Mucosa of descending colon (tissue), 3 donors: ENCODE measurements around the gene MALRD1. TPM values are rescaled to one million over a fixed set of nuclear protein-coding genes. Genes with fewer than 3 reads are reported as not detected.

Experiments
- ATAC-seq: fragments of 200-7000 bp; cut with Tn5 transposase; one replicate; pipeline ENCODE4 v1.9.1; 2020; ENCODE audit warnings: mild to moderate bottlenecking, moderate library complexity
- DNase-seq, 3 donors: peaks; one replicate each; pipeline ENCODE4 v3.0.0-alpha.2; 2020
- H3K36me3 ChIP-seq: fragments of 200-600 bp; one replicate; pipeline ENCODE4 v1.8.0; 2021; ENCODE audit warnings: low read depth, mild to moderate bottlenecking
- H3K4me1 ChIP-seq: fragments of 200-600 bp; one replicate; pipeline ENCODE4 v1.8.0; 2021; ENCODE audit warnings: low read depth, mild to moderate bottlenecking
- H3K4me3 ChIP-seq: fragments of 200-600 bp; one replicate; pipeline ENCODE4 v1.8.0; 2021; ENCODE audit warnings: mild to moderate bottlenecking
- H3K9me3 ChIP-seq: fragments of 200-600 bp; one replicate; pipeline ENCODE4 v1.8.0; 2021; ENCODE audit warnings: mild to moderate bottlenecking
- intact Hi-C, 2 donors: fragments of 100-400 bp; cut with DNase I in 1 of 2; cut with micrococcal nuclease in 1 of 2; formaldehyde crosslinking; loops; one replicate each; pipeline versions ENCODE4 v1.11.0 to v1.11.1; 2022; cut with DNase I, micrococcal nuclease
- total RNA-seq, 3 donors: library from RNA; stranded (reverse); fragmentation: NEBNext Ultra II Directional in 2 of 3; extraction: Animal tissue kit (Norgen Biotek cat#: 25700) in 2 of 3; gene quantifications; one replicate each; pipeline versions ENCODE4 v1.2.1 to v1.2.4, GENCODE V29; 2021 to 2023
- TF ChIP-seq, protein P1 (sequence below): fragments of 200-600 bp; IDR thresholded peaks from one replicate; pipeline ENCODE4 v1.8.0; 2022; ENCODE audit warnings: antibody characterized with exemption, mild to moderate bottlenecking
- donor health status: DM: no; HTN: no; CAD: no; lungs with moderate emphysema.
- donor health status: DM: no; HTN: no; CAD: no.
- donor health status: DM: no; HTN: yes; CAD: no.

MALRD1 gene
- total RNA-seq, 3 donors from 2014 or later, result 0.41 to 0.90 (median 0.60) TPM

DNA sequence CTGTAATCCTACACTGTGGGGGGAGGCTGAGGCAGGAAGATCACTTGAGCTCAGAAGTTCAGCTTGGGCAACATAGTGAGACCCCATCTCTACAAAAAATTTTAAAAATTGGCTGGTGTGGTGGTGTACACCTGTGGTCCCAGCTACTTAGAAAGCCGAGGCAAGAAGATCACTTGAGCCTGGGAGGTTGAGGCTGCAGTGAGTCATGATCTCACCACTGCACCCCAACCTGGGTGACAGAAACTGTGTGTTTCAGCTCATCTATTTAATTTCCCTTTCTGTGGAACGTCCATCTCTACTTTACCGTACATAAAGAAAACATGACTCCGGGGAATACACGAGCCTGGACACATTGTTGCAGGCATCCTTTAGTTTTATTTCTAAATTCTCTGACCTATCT lies 413.0 kb downstream of the MALRD1 start:
- Histone ChIP-seq H3K36me3 (no peaks in the 10 kb centered on the region), H3K4me1 (no peaks in the 10 kb centered on the region), H3K4me3 (no peak overlapping the region), H3K9me3 (no peaks in the 10 kb centered on the region)
- TF ChIP-seq, protein P1, sequence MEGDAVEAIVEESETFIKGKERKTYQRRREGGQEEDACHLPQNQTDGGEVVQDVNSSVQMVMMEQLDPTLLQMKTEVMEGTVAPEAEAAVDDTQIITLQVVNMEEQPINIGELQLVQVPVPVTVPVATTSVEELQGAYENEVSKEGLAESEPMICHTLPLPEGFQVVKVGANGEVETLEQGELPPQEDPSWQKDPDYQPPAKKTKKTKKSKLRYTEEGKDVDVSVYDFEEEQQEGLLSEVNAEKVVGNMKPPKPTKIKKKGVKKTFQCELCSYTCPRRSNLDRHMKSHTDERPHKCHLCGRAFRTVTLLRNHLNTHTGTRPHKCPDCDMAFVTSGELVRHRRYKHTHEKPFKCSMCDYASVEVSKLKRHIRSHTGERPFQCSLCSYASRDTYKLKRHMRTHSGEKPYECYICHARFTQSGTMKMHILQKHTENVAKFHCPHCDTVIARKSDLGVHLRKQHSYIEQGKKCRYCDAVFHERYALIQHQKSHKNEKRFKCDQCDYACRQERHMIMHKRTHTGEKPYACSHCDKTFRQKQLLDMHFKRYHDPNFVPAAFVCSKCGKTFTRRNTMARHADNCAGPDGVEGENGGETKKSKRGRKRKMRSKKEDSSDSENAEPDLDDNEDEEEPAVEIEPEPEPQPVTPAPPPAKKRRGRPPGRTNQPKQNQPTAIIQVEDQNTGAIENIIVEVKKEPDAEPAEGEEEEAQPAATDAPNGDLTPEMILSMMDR, result no peak
- ATAC-seq (no peak), DNase-seq (no peak)
- intact Hi-C loops, result no loop called here

DNA sequence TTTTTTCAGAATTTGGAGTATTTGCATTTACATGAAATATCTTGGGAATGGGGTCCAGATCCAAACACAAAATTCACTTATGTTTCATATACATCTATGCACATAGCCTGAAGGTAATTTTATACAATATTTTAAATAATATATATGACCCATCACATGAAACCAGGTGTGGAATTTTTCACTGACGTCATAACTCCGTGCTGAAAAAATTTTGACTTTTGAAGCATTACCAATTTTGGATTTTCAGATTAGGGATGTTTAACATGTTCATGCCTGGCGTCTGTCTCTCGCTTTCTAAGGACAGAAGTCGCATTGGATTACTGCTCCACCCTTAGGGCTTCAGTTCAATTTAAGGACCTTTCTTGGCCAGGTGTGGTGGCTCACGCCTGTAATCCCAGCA lies 418.1 kb downstream of the MALRD1 start:
- ATAC-seq, result no peak

DNA sequence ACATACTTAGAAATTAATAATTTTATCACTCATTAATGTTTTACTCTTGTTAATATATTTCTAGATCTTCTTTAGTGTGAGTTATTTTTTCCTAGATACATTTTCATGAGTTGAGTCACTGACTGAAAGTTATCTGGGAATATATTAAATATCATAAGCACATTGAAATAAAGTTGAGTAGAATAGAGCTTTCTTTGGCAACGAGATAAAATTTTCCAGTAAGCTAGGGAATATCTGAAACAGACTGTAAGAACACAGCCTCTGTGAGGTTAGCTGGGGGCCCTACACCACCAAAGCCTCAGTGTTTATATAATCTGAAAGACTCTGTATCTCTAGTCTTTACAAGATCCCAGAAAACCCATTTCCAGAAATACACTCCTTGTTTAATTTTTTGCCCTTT lies 419.8 kb downstream of the MALRD1 start:
- Histone ChIP-seq H3K36me3 (no peaks in the 10 kb centered on the region), H3K4me3 (no peak overlapping the region), H3K4me1 (no peaks in the 10 kb centered on the region), H3K9me3 (no peaks in the 10 kb centered on the region)
- intact Hi-C loops, result no loop called here
- ATAC-seq (no peak), DNase-seq (no peak)
- TF ChIP-seq, protein P1, result no peak

More for the DNA sequence above, 418.1 kb downstream of the MALRD1 start:
- Histone ChIP-seq H3K4me3 (no peak overlapping the region), H3K4me1 (no peaks in the 10 kb centered on the region), H3K9me3 (no peaks in the 10 kb centered on the region), H3K36me3 (no peaks in the 10 kb centered on the region)
- intact Hi-C loops, result no loop called here
- TF ChIP-seq, protein P1, result no peak
- no peak for DNase-seq

DNA sequence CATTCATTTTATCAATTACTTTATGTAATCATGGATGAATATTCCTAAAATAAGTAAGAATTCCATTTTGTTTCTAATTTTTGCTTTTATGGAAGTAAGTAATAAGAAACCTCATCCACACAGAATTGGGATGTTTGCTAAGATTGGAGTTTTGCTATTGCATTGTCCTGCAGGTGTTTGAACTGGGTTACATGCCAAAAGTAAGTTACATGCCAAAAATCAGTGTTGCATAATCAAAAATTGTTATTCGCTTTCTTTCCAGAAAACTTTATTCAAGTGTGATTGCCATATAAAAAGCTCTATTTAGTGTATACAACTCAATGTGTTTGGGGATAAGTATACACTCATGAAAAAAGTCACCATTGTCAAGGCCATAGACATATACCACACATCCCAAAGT lies 420.9 kb downstream of the MALRD1 start:
- intact Hi-C loops, result no loop called here
- TF ChIP-seq, protein P1, result no peak
- Histone ChIP-seq H3K9me3 (no peaks in the 10 kb centered on the region), H3K36me3 (no peaks in the 10 kb centered on the region), H3K4me3 (no peak overlapping the region), H3K4me1 (no peaks in the 10 kb centered on the region)
- ATAC-seq (no peak), DNase-seq (no peak)

DNA sequence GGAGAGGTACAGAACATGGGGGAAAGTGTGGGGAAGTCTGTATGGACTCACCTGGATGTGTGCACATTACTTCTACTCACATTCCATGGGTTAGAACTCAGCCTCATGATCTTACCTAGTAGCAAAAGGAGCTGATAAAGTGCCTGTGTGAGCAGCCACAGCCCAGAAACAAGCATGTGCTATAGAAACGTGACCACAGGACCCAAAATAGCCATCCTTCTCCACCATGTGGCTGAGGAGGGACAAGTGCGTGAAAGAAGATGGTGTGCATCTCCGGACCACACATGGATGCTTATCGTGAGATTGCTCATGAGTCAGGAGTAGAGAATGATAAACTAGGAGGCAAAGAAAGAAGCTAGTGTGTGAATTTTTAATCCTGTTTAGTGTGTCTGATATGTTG lies 431.3 kb downstream of the MALRD1 start:
- no peak overlapping the region for H3K4me3 ChIP-seq
- H3K36me3 ChIP-seq, result no peaks in the 10 kb centered on the region
- intact Hi-C loops, result no loop called here
- DNase-seq (no peak), ATAC-seq (no peak)
- TF ChIP-seq, protein P1, result no peak
- no peaks in the 10 kb centered on the region for H3K9me3 ChIP-seq
- H3K4me1 ChIP-seq, result no peaks in the 10 kb centered on the region

DNA sequence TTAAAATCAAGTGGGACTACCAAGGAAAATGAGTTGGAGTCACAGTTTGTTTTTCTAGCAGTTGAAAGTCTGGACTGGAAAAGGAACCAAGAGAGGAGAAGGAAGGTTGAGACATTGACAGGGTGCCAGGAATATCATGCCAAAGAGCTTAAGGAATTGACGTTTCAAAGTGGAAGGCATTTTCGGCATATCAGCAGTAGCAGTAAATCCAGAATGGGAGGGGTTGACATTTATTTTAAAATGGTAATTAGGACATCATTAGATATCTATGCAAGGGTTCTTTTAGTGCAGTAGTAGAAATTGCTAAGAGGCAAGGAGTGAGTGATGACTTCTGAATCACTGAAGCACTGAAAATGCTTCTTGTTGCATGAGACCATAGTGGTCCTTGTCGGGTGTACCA lies 431.8 kb downstream of the MALRD1 start:
- ATAC-seq (no peak), DNase-seq (no peak)
- intact Hi-C loops, result no loop called here
- TF ChIP-seq, protein P1, result no peak
- Histone ChIP-seq H3K36me3 (no peaks in the 10 kb centered on the region), H3K4me3 (no peak overlapping the region), H3K4me1 (no peaks in the 10 kb centered on the region), H3K9me3 (no peaks in the 10 kb centered on the region)
